Chondrocyte (in vitro differentiated cells): ENCODE data around the gene DLK1. TPM values are rescaled to one million over a fixed set of nuclear protein-coding genes. Genes with fewer than 3 reads are reported as not detected.

ENCODE experiments used
- DNase-seq: peaks from one replicate; pipeline ENCODE4 v3.0.0; 2021; ENCODE audit warnings: mixed read lengths, low spot score
- H3K27ac Mint-ChIP-seq: one replicate; pipeline ENCODE4 v1.8.0; 2021; ENCODE audit warnings: mild to moderate bottlenecking, moderate library complexity, mixed read lengths; ENCODE audit not compliant: unreplicated experiment
- H3K27me3 Mint-ChIP-seq: 2 replicates; pipeline ENCODE4 v1.8.0; 2021; ENCODE audit warnings: low read depth, mixed read lengths
- H3K36me3 Mint-ChIP-seq: 2 replicates; pipeline ENCODE4 v1.8.0; 2021; ENCODE audit warnings: low read depth, mixed read lengths
- H3K4me1 Mint-ChIP-seq: 2 replicates; pipeline ENCODE4 v1.8.0; 2021; ENCODE audit warnings: low read depth, mild to moderate bottlenecking, mixed read lengths
- H3K4me3 Mint-ChIP-seq: one replicate; pipeline ENCODE4 v1.8.0; 2021; ENCODE audit warnings: mild to moderate bottlenecking, moderate library complexity, mixed read lengths; ENCODE audit not compliant: unreplicated experiment
- H3K9me3 Mint-ChIP-seq: 2 replicates; pipeline ENCODE4 v1.8.0; 2021; ENCODE audit warnings: low read depth, mixed read lengths
- CTCF ChIP-seq: fragments of 200-600 bp; sonication (generic); IDR thresholded peaks from 2 replicates; pipeline ENCODE4 v1.5.0; 2021; ENCODE audit warnings: antibody characterized with exemption, mild to moderate bottlenecking, moderate library complexity
- total RNA-seq: library from RNA; stranded (reverse); gene quantifications from 3 replicates; pipeline ENCODE4 v1.2.1, GENCODE V29; 2021

Gene DLK1
- total RNA-seq, 1 donor from 2014 or later: 0.45 TPM

- H3K9me3 Mint-ChIP-seq: no peaks in the 10 kb centered on the region
- peak; percentile 93 for DNase-seq
- no peak for TF ChIP-seq CTCF
- no peaks in the 10 kb centered on the region for H3K36me3 Mint-ChIP-seq
- peak overlapping the region; percentile 31 for H3K4me3 Mint-ChIP-seq
- H3K4me1 Mint-ChIP-seq: peaks cover 9% of the 10 kb centered on the region
- H3K27me3 Mint-ChIP-seq: peaks cover 70% of the 10 kb centered on the region
- no peak overlapping the region for H3K27ac Mint-ChIP-seq
Observed at GRCh38 chr14:100727086-100727872, 587 bp downstream of the DLK1 start.

GRCh38 chr14:100727873-100728240 lies 1.2 kb downstream of the DLK1 start:
- H3K27ac Mint-ChIP-seq: no peak overlapping the region
- H3K27me3 Mint-ChIP-seq: peaks cover 71% of the 10 kb centered on the region
- H3K36me3 Mint-ChIP-seq: no peaks in the 10 kb centered on the region
- no peak overlapping the region for H3K4me3 Mint-ChIP-seq
- peaks cover 10% of the 10 kb centered on the region for H3K4me1 Mint-ChIP-seq
- TF ChIP-seq CTCF: no peak
- no peak for DNase-seq
- H3K9me3 Mint-ChIP-seq: no peaks in the 10 kb centered on the region

GRCh38 chr14:100728962-100729361 lies 2.3 kb downstream of the DLK1 start:
- no peak for TF ChIP-seq CTCF
- no peak for DNase-seq
- H3K9me3 Mint-ChIP-seq: no peaks in the 10 kb centered on the region
- no peak overlapping the region for H3K4me3 Mint-ChIP-seq
- no peaks in the 10 kb centered on the region for H3K36me3 Mint-ChIP-seq
- H3K4me1 Mint-ChIP-seq: peaks cover 13% of the 10 kb centered on the region
- H3K27ac Mint-ChIP-seq: no peak overlapping the region
- H3K27me3 Mint-ChIP-seq: peaks cover 63% of the 10 kb centered on the region

GRCh38 chr14:100729982-100730381 lies 3.3 kb downstream of the DLK1 start:
- peaks cover 13% of the 10 kb centered on the region for H3K4me1 Mint-ChIP-seq
- no peak for TF ChIP-seq CTCF
- no peak overlapping the region for H3K4me3 Mint-ChIP-seq
- DNase-seq: no peak
- no peaks in the 10 kb centered on the region for H3K9me3 Mint-ChIP-seq
- H3K27ac Mint-ChIP-seq: no peak overlapping the region
- H3K27me3 Mint-ChIP-seq: peaks cover 57% of the 10 kb centered on the region
- H3K36me3 Mint-ChIP-seq: no peaks in the 10 kb centered on the region

- Mint-ChIP-seq H3K4me3 (no peak overlapping the region), H3K36me3 (no peaks in the 10 kb centered on the region), H3K9me3 (no peaks in the 10 kb centered on the region), H3K27ac (no peak overlapping the region), H3K27me3 (peaks cover 55% of the 10 kb centered on the region), H3K4me1 (peaks cover 13% of the 10 kb centered on the region)
- TF ChIP-seq CTCF: no peak
- no peak for DNase-seq
Observed at GRCh38 chr14:100730581-100730980, 3.9 kb downstream of the DLK1 start.
